ENCODE results near the gene EFHD2.

- no peak for TF ChIP-seq SUZ12 (IDR thresholded peaks at IDR 0.05; ENCODE audit: extremely low read depth, insufficient read depth, insufficient read length)
- TF ChIP-seq ZNF274 (IDR thresholded peaks at IDR 0.05; ENCODE audit: low read depth, low read length), result no peak
These were observed 16.0 kb upstream of the EFHD2 start for GRCh38 chr1:15393475-15394257.

Data from NT2/D1 (cell line).